Body of pancreas (tissue), 4 donors: ENCODE measurements around the gene GM2A.

Source experiments
- CTCF ChIP-seq, 7 experiments: fragments of 450-650 bp in 4 of 7; fragments of 200-600 bp in 3 of 7; sonication (generic) in 3 of 7; IDR thresholded peaks; one replicate each; pipeline ENCODE4 v1.5.1; 2016 to 2019; ENCODE audit warnings: antibody characterized with exemption in 7 of 7
- POLR2A ChIP-seq, 3 donors: fragments of 450-650 bp; IDR thresholded peaks; one replicate each; pipeline ENCODE4 v1.6.1; 2016; ENCODE audit warnings: antibody characterized with exemption in 3 of 3, mild to moderate bottlenecking in 2 of 3

- TF ChIP-seq POLR2A (IDR thresholded peaks at IDR 0.05): no peak
- no peak for TF ChIP-seq CTCF (IDR thresholded peaks at IDR 0.05)
Measured at GRCh38 chr5:151303666-151304065, 50.7 kb downstream of the GM2A start, which contains the start of gene SLC36A3.
